ENCODE measurements around the gene LRP10. TPM values are rescaled to one million over a fixed set of nuclear protein-coding genes. Genes with fewer than 3 reads are reported as not detected.

The LRP10 gene
- total RNA-seq, 1 donor from 2014 or later, result 2.9 TPM

DNA sequence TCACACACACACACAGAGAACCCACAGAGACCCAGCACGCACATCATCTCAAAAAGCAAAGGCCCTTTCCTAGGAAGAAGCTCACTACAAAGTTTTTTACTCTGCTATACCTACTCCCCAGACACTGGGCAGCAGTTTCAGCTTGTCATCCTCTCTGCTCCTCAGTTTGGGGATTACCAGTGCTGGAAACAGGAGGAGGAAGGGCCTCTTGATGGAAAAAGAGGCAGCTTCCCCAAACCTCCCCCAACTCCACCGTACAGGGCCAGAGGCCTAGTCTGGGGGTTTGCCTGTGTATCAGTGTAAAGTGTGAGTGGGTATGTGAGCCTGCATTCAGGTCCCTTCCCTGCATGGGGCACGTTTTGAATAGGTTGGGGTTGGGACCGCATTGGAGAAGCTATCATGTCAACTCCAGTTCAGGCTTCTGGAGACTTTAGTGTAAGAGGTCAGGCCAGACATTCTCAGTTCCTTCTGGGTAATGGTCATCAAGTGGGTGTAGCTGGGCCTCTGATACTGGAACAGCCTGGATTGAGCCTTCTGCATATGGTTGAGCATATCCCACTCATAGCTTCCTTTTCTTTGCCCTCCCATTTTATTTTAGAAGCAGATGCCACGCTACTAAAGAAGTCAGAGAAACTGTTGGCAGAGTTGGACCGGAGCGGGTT is 12.7 kb downstream of the LRP10 start:
- peak in 1 of 2 donors; percentile 13 for DNase-seq (ENCODE audit: low spot score in 2 of 2)
- no peak for FAIRE-seq

DNA sequence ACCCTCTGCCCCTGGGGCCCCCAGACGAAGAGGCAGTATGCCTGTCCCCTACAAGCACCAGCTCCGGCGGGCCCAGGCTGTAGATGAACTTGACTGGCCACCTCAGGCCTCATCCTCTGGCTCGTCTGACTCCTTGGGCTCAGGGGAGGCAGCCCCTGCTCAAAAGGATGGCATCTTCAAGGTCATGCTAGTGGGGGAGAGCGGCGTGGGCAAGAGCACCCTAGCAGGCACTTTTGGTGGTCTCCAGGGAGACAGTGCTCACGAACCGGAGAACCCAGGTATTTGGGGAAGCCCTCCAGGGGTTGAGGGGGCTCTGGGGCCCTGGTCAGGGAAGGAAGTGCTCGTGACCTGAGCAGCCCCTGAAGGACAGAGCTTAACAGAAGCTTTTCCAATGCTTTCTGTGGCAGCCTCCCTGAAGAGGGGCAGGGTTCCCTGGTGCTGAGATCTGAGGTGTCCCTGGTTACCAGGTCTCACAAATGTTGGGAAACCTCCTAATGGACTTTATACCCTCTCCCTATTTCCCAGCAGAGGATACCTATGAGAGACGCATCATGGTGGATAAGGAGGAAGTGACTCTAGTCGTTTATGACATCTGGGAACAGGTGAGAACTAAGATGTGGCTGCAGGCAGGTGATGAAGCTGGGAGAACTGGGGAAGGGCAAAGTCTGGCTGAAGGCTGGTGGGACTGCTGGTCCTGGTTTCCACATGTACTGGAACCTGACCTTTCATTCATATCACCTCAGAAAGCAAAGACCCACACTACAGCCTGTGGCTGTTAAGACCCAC is 13.4 kb downstream of the LRP10 start:
- peak in 1 of 2 donors; percentile 5 for DNase-seq (ENCODE audit: low spot score in 2 of 2)
- FAIRE-seq, result no peak

DNA sequence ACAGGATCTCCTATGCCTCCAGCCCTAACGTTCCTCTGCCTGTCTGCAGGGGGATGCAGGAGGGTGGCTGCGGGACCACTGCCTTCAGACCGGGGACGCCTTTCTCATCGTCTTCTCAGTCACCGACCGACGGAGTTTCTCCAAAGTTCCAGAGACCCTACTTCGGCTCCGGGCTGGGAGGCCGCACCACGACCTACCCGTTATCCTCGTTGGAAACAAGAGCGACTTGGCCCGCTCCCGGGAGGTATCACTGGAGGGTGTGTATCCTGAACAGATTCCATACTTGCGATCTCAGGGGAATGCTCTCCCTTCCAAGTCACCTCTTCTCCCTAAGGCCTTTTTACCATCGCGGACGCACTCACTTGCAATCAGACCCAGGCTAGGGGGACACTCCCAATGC is 14.4 kb downstream of the LRP10 start:
- no peak for FAIRE-seq
- no peak for DNase-seq (ENCODE audit: low spot score in 2 of 2)

DNA sequence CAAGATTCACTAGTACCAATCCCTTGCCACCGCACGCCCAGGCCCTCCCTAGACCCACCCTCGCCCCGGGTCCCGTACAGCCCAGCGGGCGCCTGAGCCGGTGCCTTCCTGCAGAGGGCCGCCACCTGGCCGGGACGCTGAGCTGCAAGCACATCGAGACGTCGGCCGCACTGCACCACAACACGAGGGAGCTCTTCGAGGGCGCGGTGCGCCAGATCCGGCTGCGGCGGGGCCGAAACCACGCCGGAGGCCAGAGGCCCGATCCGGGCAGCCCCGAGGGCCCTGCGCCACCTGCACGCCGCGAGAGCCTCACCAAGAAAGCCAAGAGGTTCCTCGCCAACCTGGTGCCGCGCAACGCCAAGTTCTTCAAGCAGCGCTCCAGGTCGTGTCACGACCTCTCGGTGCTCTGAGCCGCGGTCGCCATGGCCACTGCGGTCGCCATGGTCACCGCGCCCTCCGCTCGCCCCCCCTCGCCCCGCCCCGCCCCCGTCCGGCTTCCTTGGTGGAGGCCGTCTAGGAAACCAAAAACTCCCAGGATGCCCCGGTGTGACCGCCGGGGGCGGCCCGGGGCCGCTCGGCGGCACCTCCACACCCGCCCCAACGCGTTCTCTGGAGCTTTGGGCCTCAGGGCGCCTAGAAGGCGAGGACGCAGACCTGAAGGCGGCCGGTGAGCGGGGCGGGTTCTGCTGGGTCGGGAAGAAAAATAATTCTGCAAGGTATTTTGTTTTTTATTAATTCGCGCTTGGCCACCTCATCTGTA is 15.1 kb downstream of the LRP10 start:
- DNase-seq (ENCODE audit: low spot score in 2 of 2), result peak; percentile 64 to 71
- no peak for FAIRE-seq

- peak in 1 of 2 donors; percentile 15 for DNase-seq (ENCODE audit: low spot score in 2 of 2)
- no peak for FAIRE-seq
Observed at GRCh38 chr14:22887260-22887989, 15.9 kb downstream of the LRP10 start.

DNA sequence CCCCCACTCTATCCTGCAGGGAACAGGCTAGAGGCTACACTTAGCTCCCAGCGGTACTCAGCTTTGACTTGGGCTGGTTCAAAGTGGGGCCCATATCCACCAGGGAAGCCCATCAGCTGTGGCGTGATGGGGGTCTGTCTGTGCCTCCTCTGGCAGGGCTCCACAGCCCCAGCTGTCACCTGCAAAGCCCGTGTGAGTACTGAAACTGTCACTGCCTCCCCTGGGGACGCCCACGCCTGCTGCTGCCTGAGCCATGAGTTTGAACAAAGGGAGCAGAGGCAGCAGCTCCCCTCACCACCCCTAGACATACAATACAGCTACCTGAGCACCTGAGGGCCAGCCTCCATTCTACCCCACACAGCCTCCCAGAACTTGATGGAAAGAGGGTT is 16.4 kb downstream of the LRP10 start:
- FAIRE-seq (no peak), DNase-seq (ENCODE audit: low spot score in 2 of 2) (no peak)

DNA sequence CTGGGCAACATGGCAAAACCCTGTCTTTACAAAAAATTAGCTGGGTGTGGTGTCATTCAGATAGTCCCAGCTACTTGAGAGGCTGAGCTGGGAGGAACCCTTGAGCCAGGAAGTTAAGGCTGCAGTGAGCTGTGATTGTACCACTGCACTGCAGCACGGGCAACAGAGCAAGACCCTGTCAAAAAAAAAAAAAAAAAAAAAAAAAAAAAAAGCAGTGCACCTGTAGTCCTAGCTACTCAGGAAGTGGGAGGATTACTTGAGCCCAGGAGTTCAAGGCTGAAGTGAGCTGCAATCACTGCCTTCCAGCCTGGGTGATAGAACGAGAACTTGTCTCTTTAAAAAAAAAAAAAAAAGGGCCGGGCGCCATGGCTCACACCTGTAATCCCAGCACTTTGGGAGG is 17.1 kb downstream of the LRP10 start:
- no peak for DNase-seq (ENCODE audit: low spot score in 2 of 2)
- FAIRE-seq, result no peak

DNA sequence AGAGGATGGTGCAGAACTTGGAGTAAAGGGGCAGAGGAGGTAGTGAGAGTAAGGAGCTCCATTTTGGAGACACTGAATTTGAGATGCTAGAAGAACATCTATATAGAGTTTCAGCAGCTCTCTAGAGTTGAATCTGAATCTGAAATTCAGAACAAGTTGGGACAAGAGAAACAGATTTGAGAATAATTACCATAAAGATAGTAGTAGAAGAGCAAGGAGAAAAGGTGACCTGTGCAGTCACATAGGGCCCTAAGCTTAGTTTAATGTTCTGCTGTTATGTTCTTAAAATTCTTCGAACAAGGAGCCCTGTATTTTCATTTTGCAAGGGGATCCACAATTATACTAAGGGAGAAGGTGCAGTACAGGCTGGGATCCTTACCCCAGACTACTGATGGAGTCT is 18.9 kb downstream of the LRP10 start:
- no peak for DNase-seq (ENCODE audit: low spot score in 2 of 2)
- no peak for FAIRE-seq

DNA sequence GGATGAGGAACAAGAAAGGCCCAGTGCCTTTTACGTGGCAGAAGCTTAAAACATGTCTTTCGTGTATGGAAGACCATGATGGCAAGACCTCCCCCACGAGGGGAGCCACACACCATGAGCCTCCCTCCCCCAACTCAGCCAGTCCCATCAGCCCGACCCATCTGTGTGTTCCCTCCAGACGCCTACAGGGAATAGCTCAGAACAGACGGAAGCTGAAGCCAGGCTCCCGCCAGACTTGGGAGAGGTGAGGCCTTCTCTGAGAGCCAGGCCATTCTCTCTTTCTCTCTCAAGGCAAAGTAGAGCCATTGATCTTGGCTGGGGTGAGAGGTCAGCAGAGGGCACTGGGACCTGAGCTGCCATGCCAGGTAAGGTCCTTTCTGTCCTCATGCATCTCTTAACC is 20.9 kb downstream of the LRP10 start:
- no peak for DNase-seq (ENCODE audit: low spot score in 2 of 2)
- no peak for FAIRE-seq

DNA sequence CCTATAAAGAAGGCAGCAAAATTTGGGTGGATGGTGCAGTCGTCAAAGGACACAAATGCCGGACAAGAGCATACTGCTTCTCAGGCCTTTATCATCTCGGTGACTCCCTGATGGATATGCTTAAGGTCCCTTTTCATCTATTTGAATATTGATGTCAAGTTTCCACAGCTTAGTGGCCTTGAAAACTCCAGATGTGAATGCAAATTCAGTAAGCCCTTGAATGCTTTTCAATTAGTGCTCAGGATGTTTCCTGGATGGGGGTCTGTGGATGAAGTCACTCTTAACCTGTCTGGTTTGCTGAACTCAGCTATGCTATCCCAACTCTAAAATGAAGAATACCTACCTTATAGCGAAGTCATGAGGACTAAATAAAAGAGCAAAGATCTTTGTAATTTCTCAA is 22.2 kb downstream of the LRP10 start:
- no peak for DNase-seq (ENCODE audit: low spot score in 2 of 2)
- FAIRE-seq, result no peak

GRCh38 chr14:22895402-22895801 is 23.9 kb downstream of the LRP10 start:
- no peak for FAIRE-seq
- no peak for DNase-seq (ENCODE audit: low spot score in 2 of 2)

- FAIRE-seq (no peak), DNase-seq (ENCODE audit: low spot score in 2 of 2) (no peak)
Observed at GRCh38 chr14:22896356-22896755, 24.8 kb downstream of the LRP10 start.

- DNase-seq (ENCODE audit: low spot score in 2 of 2), result no peak
- no peak for FAIRE-seq
Observed at GRCh38 chr14:22896760-22897159, 25.2 kb downstream of the LRP10 start.

GRCh38 chr14:22897357-22897756 is 25.8 kb downstream of the LRP10 start:
- FAIRE-seq (no peak), DNase-seq (ENCODE audit: low spot score in 2 of 2) (no peak)

- DNase-seq (ENCODE audit: low spot score in 2 of 2) (no peak), FAIRE-seq (no peak)
Observed at GRCh38 chr14:22898302-22899090, 27.0 kb downstream of the LRP10 start.

GRCh38 chr14:22900081-22900799 is 28.7 kb downstream of the LRP10 start:
- FAIRE-seq, result no peak
- peak; percentile 24 to 54 for DNase-seq (ENCODE audit: low spot score in 2 of 2)

DNA sequence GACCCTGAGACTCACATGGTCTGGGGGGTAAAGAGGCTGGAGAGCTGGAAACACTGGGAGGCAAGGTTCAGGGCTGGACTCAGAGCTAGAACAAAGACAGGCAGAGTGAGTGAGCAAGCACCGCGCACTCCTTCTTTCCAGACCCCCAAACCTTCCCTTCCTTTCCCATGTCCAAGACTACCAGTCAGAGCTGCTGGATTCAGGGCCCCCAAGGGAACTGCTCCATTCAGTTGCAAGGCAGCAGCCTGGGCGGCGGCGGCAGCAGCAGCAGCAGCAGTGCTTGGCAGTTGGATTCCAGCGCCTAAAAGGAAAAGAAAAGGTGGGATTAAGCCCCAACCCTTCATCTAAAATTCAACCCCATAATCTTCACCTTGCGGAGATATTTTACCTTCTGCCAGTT is 30.3 kb downstream of the LRP10 start:
- DNase-seq (ENCODE audit: low spot score in 2 of 2), result no peak
- no peak for FAIRE-seq

DNA sequence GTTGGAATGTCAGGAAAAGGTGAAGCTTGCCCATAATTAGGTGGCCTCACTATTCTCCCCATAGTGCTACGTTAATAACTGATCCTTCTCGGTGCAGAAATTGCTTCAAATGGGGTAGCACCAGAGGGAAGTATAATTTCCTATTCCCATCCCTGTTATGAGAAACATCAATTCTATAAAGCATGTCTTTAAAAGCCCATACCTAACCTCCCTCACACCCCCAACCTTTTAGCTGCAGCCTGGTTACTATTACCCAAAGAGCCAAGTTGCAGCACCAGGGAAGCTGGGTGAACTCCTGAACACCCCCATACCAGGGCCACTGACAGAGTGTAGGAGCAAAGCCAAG is 32.2 kb downstream of the LRP10 start:
- DNase-seq (ENCODE audit: low spot score in 2 of 2) (no peak), FAIRE-seq (no peak)

DNA sequence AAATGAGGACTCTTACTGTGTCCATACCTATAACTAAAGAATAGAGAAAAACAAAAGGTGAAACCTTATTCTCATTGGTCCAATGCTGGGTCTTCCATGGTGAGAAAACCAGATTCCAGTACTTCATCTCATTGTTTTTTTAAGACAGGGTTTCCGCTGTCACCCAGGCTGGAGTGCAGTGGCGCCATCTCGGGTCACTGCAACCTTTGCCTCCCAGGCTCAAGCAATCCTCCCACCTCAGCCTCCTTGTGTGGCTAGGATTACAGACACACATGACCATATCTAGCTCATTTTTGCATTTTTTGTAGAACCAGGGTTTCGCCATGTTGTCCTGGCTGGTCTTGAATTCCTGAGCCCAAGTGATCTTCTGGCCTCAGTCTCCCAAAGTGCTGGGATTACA is 34.1 kb downstream of the LRP10 start:
- DNase-seq (ENCODE audit: low spot score in 2 of 2), result no peak
- FAIRE-seq, result no peak

Data from frontal cortex (tissue), 4 donors.